WTC11 (cell line): Measurements from ENCODE around the gene TNP1. TPM values are rescaled to one million over a fixed set of nuclear protein-coding genes. Genes with fewer than 3 reads are reported as not detected.

Experiments
- ATAC-seq: fragments of 200-7000 bp; cut with Tn5 transposase; 2 replicates; pipeline ENCODE4 v1.10.0; 2021; ENCODE audit warnings: mild to moderate bottlenecking, moderate library complexity
- CTCF ChIA-PET: fragments of 300-600 bp; sonication (Branson Sonifier 250); formaldehyde crosslinking; loops from one replicate; lab custom pipeline; 2021; ENCODE audit warnings: antibody characterized with exemption; lab: Charles Lee
- POLR2A ChIA-PET: fragments of 350-600 bp; sonication (Branson Sonifier 250); formaldehyde crosslinking; loops from one replicate; lab custom pipeline; 2021; ENCODE audit warnings: antibody characterized with exemption; lab: Charles Lee
- DNase-seq: peaks from one replicate; pipeline ENCODE4 v3.0.0; 2021; ENCODE audit warnings: low spot score
- H3K27ac Mint-ChIP-seq: 2 replicates; pipeline ENCODE4 v1.8.0; 2021; ENCODE audit warnings: mixed read lengths
- H3K27me3 Mint-ChIP-seq: 2 replicates; pipeline ENCODE4 v1.8.0; 2021; ENCODE audit warnings: low read depth, mild to moderate bottlenecking, moderate library complexity, mixed read lengths
- H3K36me3 Mint-ChIP-seq: 2 replicates; pipeline ENCODE4 v1.8.0; 2021; ENCODE audit warnings: mixed read lengths
- H3K4me1 Mint-ChIP-seq: 2 replicates; pipeline ENCODE4 v1.8.0; 2022; ENCODE audit warnings: mixed read lengths
- H3K4me3 Mint-ChIP-seq: 2 replicates; pipeline ENCODE4 v1.8.0; 2021; ENCODE audit warnings: mild to moderate bottlenecking, moderate library complexity, mixed read lengths
- H3K9me3 Mint-ChIP-seq: 2 replicates; pipeline ENCODE4 v1.8.0; 2021; ENCODE audit warnings: mixed read lengths
- CBFB ChIP-seq: sonication (generic); formaldehyde crosslinking; IDR thresholded peaks from 2 replicates; pipeline ENCODE4 v1.8.1; 2022; ENCODE audit warnings: mild to moderate bottlenecking, low read depth, missing genetic modification reagents
- FOXJ3 ChIP-seq: sonication (generic); formaldehyde crosslinking; IDR thresholded peaks from 2 replicates; pipeline ENCODE4 v1.9.0; 2021; ENCODE audit warnings: missing genetic modification reagents, mild to moderate bottlenecking, borderline replicate concordance
- IRF1 ChIP-seq: sonication (generic); formaldehyde crosslinking; IDR thresholded peaks from 2 replicates; pipeline ENCODE4 v1.8.0; 2023; ENCODE audit warnings: missing genetic modification reagents
- MLX ChIP-seq: sonication (generic); formaldehyde crosslinking; IDR thresholded peaks from 2 replicates; pipeline ENCODE4 v1.8.1; 2023; ENCODE audit warnings: mild to moderate bottlenecking, missing genetic modification reagents, moderate library complexity
- MXD4 ChIP-seq: fragments of 250-450 bp; sonication (Bioruptor Pico); IDR thresholded peaks from 2 replicates; pipeline ENCODE4 v1.8.0; 2021; ENCODE audit warnings: mild to moderate bottlenecking, moderate library complexity, borderline replicate concordance
- NR1H2 ChIP-seq: sonication (generic); formaldehyde crosslinking; IDR thresholded peaks from 2 replicates; pipeline ENCODE4 v1.9.0; 2021; ENCODE audit warnings: mild to moderate bottlenecking, moderate library complexity, missing genetic modification reagents
- TEAD1 ChIP-seq: sonication (generic); formaldehyde crosslinking; IDR thresholded peaks from 2 replicates; pipeline ENCODE4 v1.8.0; 2022; ENCODE audit warnings: mild to moderate bottlenecking, missing genetic modification reagents
- total RNA-seq: library from RNA; stranded (reverse); gene quantifications from 3 replicates; pipeline ENCODE4 v1.2.3, GENCODE V29; 2021
- TF ChIP-seq, protein P1 (sequence below): sonication (generic); formaldehyde crosslinking; IDR thresholded peaks from 2 replicates; pipeline ENCODE4 v1.8.0; 2023; ENCODE audit warnings: missing genetic modification reagents, mild to moderate bottlenecking, borderline replicate concordance
- TF ChIP-seq, protein P2 (sequence below): sonication (generic); formaldehyde crosslinking; conservative IDR thresholded peaks from 2 replicates; pipeline ENCODE4 v1.8.1; 2022; ENCODE audit warnings: mild to moderate bottlenecking, missing genetic modification reagents
- TF ChIP-seq, protein P3 (sequence below): sonication (generic); formaldehyde crosslinking; IDR thresholded peaks from 2 replicates; pipeline ENCODE4 v1.8.1; 2022; ENCODE audit warnings: low read depth, mild to moderate bottlenecking, moderate library complexity, missing genetic modification reagents, borderline replicate concordance
- TF ChIP-seq, protein P4 (sequence below): fragments of 250-450 bp; sonication (Bioruptor Pico); IDR thresholded peaks from 2 replicates; pipeline ENCODE4 v1.9.0; 2021; ENCODE audit warnings: mild to moderate bottlenecking
- TF ChIP-seq, protein P5 (sequence below): fragments of 200-600 bp; IDR thresholded peaks from 2 replicates; pipeline ENCODE4 v1.8.0; 2022; ENCODE audit warnings: antibody characterized with exemption
- TF ChIP-seq, protein P6 (sequence below): sonication (generic); formaldehyde crosslinking; IDR thresholded peaks from 2 replicates; pipeline ENCODE4 v1.8.1; 2023; ENCODE audit warnings: mild to moderate bottlenecking, missing genetic modification reagents, moderate library complexity
- TF ChIP-seq, protein P7 (sequence below): sonication (generic); formaldehyde crosslinking; IDR thresholded peaks from 2 replicates; pipeline ENCODE4 v1.8.0; 2022; ENCODE audit warnings: missing genetic modification reagents

TNP1 gene
- total RNA-seq, 1 experiment from 2014 or later, result not detected

- TF ChIP-seq, protein P1, sequence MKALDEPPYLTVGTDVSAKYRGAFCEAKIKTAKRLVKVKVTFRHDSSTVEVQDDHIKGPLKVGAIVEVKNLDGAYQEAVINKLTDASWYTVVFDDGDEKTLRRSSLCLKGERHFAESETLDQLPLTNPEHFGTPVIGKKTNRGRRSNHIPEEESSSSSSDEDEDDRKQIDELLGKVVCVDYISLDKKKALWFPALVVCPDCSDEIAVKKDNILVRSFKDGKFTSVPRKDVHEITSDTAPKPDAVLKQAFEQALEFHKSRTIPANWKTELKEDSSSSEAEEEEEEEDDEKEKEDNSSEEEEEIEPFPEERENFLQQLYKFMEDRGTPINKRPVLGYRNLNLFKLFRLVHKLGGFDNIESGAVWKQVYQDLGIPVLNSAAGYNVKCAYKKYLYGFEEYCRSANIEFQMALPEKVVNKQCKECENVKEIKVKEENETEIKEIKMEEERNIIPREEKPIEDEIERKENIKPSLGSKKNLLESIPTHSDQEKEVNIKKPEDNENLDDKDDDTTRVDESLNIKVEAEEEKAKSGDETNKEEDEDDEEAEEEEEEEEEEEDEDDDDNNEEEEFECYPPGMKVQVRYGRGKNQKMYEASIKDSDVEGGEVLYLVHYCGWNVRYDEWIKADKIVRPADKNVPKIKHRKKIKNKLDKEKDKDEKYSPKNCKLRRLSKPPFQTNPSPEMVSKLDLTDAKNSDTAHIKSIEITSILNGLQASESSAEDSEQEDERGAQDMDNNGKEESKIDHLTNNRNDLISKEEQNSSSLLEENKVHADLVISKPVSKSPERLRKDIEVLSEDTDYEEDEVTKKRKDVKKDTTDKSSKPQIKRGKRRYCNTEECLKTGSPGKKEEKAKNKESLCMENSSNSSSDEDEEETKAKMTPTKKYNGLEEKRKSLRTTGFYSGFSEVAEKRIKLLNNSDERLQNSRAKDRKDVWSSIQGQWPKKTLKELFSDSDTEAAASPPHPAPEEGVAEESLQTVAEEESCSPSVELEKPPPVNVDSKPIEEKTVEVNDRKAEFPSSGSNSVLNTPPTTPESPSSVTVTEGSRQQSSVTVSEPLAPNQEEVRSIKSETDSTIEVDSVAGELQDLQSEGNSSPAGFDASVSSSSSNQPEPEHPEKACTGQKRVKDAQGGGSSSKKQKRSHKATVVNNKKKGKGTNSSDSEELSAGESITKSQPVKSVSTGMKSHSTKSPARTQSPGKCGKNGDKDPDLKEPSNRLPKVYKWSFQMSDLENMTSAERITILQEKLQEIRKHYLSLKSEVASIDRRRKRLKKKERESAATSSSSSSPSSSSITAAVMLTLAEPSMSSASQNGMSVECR (CRISPR knock-in tag), result no peak
- TF ChIP-seq, protein P2, sequence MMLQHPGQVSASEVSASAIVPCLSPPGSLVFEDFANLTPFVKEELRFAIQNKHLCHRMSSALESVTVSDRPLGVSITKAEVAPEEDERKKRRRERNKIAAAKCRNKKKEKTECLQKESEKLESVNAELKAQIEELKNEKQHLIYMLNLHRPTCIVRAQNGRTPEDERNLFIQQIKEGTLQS (CRISPR knock-in tag), result no peak
- no peak for TF ChIP-seq IRF1 (CRISPR knock-in tag)
- no peak for TF ChIP-seq TEAD1 (CRISPR knock-in tag)
- no peak for TF ChIP-seq CBFB (CRISPR knock-in tag)
- TF ChIP-seq, protein P3, sequence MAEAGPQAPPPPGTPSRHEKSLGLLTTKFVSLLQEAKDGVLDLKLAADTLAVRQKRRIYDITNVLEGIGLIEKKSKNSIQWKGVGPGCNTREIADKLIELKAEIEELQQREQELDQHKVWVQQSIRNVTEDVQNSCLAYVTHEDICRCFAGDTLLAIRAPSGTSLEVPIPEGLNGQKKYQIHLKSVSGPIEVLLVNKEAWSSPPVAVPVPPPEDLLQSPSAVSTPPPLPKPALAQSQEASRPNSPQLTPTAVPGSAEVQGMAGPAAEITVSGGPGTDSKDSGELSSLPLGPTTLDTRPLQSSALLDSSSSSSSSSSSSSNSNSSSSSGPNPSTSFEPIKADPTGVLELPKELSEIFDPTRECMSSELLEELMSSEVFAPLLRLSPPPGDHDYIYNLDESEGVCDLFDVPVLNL, result no peak
- TF ChIP-seq MLX (CRISPR knock-in tag), result no peak
- TF ChIP-seq, protein P4, sequence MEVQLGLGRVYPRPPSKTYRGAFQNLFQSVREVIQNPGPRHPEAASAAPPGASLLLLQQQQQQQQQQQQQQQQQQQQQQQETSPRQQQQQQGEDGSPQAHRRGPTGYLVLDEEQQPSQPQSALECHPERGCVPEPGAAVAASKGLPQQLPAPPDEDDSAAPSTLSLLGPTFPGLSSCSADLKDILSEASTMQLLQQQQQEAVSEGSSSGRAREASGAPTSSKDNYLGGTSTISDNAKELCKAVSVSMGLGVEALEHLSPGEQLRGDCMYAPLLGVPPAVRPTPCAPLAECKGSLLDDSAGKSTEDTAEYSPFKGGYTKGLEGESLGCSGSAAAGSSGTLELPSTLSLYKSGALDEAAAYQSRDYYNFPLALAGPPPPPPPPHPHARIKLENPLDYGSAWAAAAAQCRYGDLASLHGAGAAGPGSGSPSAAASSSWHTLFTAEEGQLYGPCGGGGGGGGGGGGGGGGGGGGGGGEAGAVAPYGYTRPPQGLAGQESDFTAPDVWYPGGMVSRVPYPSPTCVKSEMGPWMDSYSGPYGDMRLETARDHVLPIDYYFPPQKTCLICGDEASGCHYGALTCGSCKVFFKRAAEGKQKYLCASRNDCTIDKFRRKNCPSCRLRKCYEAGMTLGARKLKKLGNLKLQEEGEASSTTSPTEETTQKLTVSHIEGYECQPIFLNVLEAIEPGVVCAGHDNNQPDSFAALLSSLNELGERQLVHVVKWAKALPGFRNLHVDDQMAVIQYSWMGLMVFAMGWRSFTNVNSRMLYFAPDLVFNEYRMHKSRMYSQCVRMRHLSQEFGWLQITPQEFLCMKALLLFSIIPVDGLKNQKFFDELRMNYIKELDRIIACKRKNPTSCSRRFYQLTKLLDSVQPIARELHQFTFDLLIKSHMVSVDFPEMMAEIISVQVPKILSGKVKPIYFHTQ (CRISPR knock-in tag), result no peak
Measured at GRCh38 chr2:216882876-216883275, 23.0 kb upstream of the TNP1 start (continued).

- H3K9me3 Mint-ChIP-seq, result peaks cover 10% of the 10 kb centered on the region
- DNase-seq (no peak), ATAC-seq (no peak)
- H3K36me3 Mint-ChIP-seq, result no peaks in the 10 kb centered on the region
- CTCF ChIA-PET, result no interaction called here
- no peaks in the 10 kb centered on the region; the same call in 1 of the 2 replicates for H3K27me3 Mint-ChIP-seq
- H3K4me1 Mint-ChIP-seq, result no peaks in the 10 kb centered on the region
- POLR2A ChIA-PET, result no interaction called here
- no peak overlapping the region for H3K4me3 Mint-ChIP-seq
- H3K27ac Mint-ChIP-seq, result no peak overlapping the region
- TF ChIP-seq, protein P4 (CRISPR knock-in tag), result no peak
- TF ChIP-seq, protein P2 (CRISPR knock-in tag), result no peak
- TF ChIP-seq FOXJ3 (CRISPR knock-in tag) (no peak), MXD4 (CRISPR knock-in tag) (no peak), NR1H2 (CRISPR knock-in tag) (no peak)
- TF ChIP-seq, protein P5, sequence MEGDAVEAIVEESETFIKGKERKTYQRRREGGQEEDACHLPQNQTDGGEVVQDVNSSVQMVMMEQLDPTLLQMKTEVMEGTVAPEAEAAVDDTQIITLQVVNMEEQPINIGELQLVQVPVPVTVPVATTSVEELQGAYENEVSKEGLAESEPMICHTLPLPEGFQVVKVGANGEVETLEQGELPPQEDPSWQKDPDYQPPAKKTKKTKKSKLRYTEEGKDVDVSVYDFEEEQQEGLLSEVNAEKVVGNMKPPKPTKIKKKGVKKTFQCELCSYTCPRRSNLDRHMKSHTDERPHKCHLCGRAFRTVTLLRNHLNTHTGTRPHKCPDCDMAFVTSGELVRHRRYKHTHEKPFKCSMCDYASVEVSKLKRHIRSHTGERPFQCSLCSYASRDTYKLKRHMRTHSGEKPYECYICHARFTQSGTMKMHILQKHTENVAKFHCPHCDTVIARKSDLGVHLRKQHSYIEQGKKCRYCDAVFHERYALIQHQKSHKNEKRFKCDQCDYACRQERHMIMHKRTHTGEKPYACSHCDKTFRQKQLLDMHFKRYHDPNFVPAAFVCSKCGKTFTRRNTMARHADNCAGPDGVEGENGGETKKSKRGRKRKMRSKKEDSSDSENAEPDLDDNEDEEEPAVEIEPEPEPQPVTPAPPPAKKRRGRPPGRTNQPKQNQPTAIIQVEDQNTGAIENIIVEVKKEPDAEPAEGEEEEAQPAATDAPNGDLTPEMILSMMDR, result no peak
- TF ChIP-seq, protein P6, sequence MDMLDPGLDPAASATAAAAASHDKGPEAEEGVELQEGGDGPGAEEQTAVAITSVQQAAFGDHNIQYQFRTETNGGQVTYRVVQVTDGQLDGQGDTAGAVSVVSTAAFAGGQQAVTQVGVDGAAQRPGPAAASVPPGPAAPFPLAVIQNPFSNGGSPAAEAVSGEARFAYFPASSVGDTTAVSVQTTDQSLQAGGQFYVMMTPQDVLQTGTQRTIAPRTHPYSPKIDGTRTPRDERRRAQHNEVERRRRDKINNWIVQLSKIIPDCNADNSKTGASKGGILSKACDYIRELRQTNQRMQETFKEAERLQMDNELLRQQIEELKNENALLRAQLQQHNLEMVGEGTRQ (CRISPR knock-in tag), result no peak
- TF ChIP-seq, protein P7, sequence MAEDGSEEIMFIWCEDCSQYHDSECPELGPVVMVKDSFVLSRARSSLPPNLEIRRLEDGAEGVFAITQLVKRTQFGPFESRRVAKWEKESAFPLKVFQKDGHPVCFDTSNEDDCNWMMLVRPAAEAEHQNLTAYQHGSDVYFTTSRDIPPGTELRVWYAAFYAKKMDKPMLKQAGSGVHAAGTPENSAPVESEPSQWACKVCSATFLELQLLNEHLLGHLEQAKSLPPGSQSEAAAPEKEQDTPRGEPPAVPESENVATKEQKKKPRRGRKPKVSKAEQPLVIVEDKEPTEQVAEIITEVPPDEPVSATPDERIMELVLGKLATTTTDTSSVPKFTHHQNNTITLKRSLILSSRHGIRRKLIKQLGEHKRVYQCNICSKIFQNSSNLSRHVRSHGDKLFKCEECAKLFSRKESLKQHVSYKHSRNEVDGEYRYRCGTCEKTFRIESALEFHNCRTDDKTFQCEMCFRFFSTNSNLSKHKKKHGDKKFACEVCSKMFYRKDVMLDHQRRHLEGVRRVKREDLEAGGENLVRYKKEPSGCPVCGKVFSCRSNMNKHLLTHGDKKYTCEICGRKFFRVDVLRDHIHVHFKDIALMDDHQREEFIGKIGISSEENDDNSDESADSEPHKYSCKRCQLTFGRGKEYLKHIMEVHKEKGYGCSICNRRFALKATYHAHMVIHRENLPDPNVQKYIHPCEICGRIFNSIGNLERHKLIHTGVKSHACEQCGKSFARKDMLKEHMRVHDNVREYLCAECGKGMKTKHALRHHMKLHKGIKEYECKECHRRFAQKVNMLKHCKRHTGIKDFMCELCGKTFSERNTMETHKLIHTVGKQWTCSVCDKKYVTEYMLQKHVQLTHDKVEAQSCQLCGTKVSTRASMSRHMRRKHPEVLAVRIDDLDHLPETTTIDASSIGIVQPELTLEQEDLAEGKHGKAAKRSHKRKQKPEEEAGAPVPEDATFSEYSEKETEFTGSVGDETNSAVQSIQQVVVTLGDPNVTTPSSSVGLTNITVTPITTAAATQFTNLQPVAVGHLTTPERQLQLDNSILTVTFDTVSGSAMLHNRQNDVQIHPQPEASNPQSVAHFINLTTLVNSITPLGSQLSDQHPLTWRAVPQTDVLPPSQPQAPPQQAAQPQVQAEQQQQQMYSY (CRISPR knock-in tag), result no peak
Measured at GRCh38 chr2:216881411-216881810, 21.5 kb upstream of the TNP1 start.
